ENCODE results near the gene PRKAR1A. TPM values are rescaled to one million over a fixed set of nuclear protein-coding genes. Genes with fewer than 3 reads are reported as not detected.

The PRKAR1A gene
- total and polyA plus RNA-seq, 2 of the 8 experiments (the other 6 are each of a cell fraction or from before 2014, with no cell fraction given): 39.3 to 149 TPM

- TF ChIP-seq YY1 (IDR thresholded peaks at IDR 0.05; ENCODE audit: low read depth, low read length) (no peak), USF2 (IDR thresholded peaks at IDR 0.05; ENCODE audit: low read length) (no peak), KDM5A (IDR thresholded peaks at IDR 0.05; ENCODE audit: low read length) (no peak), GABPA (IDR thresholded peaks at IDR 0.05; ENCODE audit: borderline replicate concordance, insufficient read depth, low read length) (no peak)
These were observed 58.3 kb downstream of the PRKAR1A start (continued) for GRCh38 chr17:68570526-68570925.
